Measurements from ENCODE around the gene PAIP2B.

DNA sequence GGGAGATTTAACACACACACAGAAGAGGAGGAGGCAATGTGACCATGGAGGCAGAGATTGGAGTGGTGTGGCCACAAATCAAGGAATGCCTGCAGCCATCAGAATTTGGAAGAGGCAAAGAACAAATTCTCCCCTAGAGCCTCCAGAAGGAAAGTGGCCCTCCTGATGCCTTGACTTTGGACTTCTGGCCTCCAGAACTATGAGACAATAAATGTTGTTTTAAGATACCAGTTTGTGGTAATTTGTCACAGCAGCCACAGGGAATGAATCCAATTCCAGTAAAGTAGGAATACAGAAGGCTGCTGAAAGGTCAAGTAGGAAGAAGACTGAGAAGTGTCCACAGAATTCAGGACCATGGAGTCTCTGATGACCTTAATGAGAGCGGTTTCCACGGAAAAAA is 18.1 kb downstream of the PAIP2B start:
- TF ChIP-seq POLR2AphosphoS5 (IDR thresholded peaks at IDR 0.05; ENCODE audit: low read depth, low read length) (no peak), POLR2A (IDR thresholded peaks at IDR 0.05; ENCODE audit: low read depth, low read length) (no peak), TAF1 (IDR thresholded peaks at IDR 0.05; ENCODE audit: low read depth, low read length) (no peak), SPI1 (IDR thresholded peaks at IDR 0.05; ENCODE audit: low read depth, low read length) (no peak), PAX5 (IDR thresholded peaks at IDR 0.05; ENCODE audit: insufficient read depth, low read length, severe bottlenecking) (no peak), POU2F2 (IDR thresholded peaks at IDR 0.05; ENCODE audit: low read depth, low read length) (no peak)

Data from GM12891 (cell line).